Urothelium cell line (cell line): ENCODE results near the gene BAIAP3.
"Not testable (repeated sequence)": the region's sequence is repeated elsewhere in the genome, so short reads cannot be mapped to it uniquely, and the experiment has no call there.

ENCODE experiments used
- DNase-seq: peaks from one replicate; pipeline ENCODE4 v3.0.0; 2011; ENCODE audit warnings: low spot score, mixed read lengths
- FAIRE-seq: peaks from 2 replicates; lab custom pipeline; 2011; peaks lifted over from hg19 to GRCh38; lab: Jason Lieb, UNC

Gene BAIAP3

DNA sequence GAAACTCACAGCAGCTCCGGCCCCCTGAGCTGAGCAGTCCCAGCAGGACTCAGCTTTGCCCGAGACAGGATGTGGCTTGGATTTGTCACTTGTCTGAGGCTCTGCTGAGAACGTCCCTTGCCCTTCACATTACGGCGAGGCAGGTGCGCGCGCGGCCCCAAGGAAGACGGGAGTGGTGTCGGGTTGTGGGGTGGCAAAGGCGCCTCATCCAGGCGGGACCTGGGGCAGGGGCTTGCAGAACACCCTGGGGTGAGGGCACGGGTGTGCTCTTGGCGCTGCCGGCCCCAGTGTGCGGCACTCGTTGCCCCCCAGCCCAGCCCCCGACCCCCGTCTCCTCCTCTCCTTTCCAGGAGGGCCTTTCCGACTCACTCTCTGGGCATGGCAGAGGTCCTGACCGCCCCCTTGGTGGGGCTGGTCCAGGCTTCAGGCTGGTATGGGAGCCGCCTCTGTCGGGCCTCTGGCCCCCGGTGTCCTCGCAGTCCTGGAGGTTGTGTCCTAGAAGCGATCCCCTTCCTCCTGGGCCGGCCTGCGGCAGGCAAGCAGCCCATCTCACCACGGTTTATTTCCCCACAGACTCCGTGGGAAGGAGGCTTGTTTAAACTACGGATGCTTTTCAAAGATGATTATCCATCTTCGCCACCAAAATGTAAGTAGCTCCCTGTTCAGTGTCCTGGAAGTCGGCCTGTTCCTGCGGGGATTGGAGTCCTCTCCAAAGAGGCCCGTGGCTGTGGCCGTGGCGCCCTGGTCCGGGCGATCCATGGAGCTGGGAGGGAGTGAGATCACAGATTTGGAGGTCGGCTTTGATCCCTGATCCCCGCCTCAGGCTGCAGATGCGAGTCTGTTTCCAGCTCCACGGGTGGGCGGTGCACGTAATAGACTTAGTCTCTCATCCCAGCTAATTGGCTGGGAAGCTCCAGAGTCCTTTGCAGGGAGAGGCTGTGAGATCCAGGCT lies 18.1 kb upstream of the BAIAP3 start:
- FAIRE-seq: no peak
- no peak for DNase-seq

DNA sequence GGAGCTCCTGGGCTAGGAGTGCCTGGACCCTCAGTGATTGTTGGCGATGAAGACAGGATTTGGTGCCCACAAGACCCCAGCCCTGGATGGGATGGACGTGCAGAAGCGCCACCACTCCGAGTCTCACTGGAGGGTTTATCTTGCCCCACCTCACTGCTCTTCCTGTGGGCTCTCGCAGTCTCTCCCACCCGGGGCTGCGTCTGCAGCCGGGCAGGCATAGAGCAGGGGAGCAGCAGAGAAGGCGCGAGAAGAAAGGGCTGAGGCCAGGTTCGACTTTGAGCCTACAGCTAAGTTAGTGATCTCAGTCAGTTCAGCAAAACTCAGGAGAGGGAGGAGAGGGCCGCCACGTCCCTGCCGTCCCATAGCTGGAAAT lies 17.4 kb upstream of the BAIAP3 start:
- DNase-seq: no peak
- FAIRE-seq: no peak

DNA sequence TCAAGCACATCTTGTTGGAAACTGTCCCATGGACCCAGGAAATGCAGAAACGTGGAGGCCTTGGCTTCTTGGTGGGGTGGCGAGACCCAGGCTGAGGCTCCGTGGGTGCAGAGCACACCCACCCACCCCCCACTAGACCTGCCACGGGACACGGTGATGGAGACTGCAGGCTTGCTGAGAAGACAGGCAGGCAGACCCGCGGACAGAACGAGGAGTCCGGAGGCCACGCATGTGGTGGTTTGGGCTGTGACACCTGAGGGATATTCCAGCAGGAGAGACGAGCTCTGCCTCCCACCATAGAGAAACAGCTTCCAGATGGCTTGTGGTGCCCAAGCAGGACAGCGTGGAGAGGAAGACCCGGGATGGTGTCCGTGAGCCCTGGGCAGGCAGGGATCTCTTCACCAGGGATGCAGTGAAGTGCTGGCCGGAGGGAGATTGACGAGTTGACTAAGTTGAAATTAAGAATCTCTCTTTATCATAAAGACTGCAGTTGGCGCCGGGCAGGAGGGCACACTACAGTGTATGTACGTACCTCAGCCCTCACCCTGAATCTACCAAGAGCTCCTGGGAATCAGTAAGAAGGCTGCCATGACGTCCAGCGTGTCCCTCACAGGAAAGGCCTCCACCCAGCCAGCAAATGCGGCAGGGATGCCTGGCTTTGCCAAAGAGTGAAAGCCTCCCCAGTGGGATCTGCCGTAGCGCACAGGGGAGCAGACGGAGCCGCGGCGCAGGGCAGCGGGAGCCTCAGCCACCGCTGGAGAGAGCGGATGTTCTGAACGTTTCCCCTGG lies 15.8 kb upstream of the BAIAP3 start:
- FAIRE-seq: no peak

DNA sequence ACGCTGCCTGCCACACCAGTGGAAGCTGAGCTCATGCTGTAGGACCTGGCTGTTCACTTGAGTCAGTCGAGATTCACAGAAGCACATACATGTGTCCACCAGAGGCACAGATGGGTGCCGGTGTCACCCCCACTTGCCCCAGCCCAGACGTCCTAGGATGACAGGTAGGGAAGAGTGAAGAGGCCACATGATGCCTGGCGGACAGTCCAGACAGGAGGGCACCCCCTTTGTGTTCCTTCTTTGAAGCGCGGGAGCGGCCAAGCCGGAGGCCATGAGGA lies 15.2 kb upstream of the BAIAP3 start:
- no peak for DNase-seq
- FAIRE-seq: no peak

More for the DNA sequence above, 15.8 kb upstream of the BAIAP3 start:
- no peak for DNase-seq

DNA sequence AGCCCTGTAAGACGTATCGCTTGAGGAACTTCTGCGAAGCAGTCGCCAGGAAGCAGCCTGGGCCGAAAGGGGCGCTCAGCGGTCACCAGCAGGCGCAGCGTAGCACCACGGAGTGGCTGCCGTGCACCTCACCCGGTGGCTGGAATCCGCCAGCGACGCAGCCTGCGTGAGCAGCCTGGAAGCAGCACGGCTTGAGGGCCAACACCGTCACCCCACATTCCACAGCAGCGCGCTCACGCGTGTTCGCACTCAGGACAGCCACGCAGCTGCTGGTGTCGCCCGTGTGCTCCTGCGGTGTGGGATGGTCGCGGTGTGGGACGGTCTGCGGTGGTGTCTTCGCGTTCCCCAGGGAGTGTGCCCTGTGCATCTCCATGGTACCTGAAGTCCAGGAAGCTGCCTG lies 14.4 kb upstream of the BAIAP3 start:
- no peak for DNase-seq
- no peak for FAIRE-seq

DNA sequence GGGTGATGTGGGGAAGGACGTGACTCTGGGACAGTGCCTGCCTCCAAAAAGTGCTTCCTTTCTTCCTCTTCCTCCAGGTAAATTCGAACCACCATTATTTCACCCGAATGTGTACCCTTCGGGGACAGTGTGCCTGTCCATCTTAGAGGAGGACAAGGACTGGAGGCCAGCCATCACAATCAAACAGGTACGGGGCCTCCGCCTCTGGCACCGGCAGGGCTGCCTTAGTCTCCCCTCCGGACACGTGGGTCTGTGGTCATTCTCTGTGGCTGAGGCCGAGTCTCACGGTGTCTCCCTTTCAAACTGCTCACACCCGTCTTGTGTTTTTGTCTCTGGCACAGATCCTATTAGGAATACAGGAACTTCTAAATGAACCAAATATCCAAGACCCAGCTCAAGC lies 13.3 kb upstream of the BAIAP3 start:
- FAIRE-seq: no peak
- no peak for DNase-seq

DNA sequence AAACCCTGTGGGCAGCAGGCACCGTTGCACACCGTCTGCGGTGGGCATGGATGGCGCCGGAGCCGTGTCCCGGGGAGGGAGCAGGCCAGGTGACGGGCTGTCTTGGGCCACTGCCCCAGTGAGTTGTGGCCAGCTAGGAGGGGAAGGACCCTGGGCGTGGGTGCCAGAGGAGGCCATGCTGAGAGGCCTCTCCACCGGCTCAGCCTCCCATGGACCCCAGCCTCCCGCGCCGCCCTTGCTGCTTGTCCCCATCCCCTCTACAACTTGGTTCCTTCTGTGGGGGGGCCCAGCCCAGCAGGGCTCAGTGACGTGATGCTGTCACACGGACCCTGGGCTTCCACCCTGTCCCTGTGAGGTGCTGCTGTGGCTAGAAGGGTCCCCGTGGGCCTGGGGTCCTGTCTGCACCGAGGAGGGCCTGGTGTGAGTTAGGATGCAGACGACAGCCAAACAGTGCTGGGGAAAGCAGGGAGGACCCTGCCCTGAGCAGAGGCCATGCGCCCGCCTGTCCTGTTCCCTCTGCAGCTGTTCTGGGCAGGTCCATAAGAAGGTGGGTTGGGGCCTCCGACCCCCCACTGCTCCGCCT lies 12.7 kb upstream of the BAIAP3 start:
- DNase-seq (no peak), FAIRE-seq (no peak)

DNA sequence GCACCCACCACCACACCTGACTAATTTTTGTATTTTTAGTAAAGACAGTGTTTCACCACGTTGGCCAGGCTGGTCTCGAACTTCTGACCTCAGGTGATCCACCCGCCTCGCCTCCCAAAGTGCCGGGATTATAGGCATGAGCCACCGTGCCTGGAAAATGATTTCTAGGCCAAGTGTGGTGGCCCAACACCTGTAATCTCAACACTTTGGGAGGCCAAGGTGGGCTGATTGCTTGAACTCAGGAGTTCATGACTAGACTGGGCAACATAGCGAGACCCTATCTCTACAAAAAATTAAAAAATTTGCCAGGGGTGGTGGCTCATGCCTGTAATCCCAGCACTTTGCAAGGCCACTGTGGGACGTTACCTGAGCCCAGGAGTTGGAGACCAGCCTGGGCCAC lies 11.0 kb upstream of the BAIAP3 start:
- DNase-seq (no peak), FAIRE-seq (no peak)

DNA sequence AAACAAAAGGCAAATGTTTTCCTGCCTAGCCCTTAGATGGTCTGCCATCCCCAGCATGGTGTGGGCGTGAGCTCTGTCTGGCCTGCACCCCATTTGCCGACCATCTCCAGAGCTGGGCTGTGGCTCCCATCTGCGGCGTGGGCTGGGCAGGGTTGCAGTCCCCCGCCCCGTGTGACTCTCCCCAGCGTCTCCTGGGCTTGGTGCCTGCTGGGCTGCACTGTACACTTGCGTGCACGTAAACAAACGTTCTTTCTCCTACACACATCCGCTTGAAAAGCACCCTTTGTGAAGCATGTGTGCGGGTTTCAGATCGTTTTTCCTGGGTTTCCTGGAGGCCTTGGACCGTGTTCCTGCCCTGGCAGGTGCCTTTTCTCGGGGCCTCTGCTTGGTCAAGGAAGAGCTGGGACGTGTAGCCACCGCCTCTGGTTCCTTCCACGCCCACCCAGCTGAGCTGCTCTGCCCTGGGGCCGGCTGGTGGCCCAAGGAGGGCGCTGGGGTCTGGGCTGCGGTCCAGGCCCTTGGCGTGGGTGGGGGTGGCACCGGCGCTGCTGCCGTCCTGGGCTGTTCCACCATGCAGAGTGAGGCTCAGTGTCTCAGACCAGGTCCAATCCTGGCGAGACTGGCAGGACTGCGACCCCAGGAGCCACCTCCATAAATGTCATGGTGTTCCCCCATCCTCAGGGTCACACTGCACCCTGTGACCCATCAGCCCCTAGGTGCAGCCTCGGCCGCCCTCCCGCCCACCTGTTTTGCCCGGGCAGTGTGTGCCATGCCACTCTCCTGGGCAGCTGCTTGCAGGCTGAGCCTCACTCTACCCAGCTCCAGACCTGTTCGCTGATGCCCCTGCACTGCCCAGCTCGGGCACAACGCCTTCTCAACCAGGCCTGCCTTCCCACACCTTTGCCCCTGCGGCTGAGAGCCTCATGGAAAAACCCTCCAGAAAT lies 9.9 kb upstream of the BAIAP3 start:
- DNase-seq (no peak), FAIRE-seq (no peak)

DNA sequence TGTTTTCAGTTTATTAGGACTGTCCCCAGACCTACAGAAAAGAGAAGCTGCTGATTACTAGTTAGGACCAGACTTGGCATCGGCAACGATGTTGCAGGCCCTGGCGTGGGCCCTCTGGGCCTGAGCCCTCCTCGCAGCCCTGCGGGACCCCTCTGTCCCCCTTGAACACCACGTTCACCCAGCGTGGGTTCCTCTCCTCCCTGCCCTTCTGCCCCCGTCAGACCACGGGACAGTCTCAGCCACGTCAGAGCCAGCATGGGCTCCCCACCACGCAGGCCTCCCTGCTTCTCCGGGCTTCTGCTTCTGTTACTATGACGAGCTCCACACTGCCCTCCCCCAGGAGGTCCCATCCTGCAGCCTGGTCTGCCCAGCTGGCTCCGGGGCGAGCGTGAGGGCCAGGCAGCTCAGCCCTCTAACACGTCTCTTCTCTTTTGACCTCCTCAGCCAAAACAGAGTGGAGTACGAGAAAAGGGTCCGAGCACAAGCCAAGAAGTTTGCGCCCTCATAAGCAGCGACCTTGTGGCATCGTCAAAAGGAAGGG lies 9.1 kb upstream of the BAIAP3 start:
- DNase-seq (no peak), FAIRE-seq (no peak)

DNA sequence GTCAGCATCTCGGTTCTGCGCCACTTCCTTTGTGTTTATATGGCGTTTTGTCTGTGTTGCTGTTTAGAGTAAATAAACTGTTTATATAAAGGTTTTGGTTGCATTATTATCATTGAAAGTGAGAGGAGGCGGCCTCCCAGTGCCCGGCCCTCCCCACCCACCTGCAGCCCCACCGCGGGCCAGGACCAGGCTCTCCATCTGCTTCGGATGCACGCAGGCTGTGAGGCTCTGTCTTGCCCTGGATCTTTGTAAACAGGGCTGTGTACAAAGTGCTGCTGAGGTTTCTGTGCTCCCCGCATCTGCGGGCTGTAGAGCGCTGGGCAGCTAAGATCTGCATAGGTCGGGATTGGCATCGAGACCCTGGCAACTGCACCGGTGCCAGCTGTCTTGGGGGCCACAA lies 8.2 kb upstream of the BAIAP3 start:
- DNase-seq (no peak), FAIRE-seq (no peak)

DNA sequence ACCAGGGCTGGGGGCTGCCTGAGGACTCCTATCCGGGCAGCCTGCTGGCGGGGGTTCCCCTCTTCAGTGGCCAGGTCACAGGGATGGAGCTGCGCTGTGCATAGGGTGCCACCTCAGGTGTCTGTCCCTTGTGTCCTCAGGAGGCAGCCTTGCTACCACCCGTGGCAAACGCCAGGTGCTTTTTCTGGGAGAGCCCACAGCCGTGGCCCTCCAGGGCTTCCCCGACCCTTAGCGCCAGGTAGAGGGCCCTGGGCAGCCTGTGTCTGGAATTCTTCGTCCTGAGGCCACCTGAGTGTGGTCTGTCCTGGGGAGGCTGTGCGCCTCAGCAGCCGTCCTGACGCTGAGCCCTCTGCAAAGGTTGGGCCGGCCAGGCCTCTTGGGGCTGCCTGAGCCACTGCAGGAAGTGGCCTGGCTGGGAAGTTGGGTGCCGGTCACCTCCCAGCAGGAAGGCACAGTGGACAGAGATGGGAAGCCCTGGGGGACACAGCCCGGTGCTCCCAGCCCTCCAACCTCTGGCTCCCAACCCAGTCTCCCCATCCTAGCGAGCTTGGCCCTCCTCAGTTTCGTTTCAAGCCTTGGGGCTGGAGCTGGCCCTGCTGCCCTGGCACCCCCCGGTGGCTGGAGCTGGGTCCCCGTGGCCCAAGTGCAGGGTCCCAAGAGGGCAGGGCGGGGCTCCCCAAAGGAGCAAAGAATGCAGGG lies 7.6 kb upstream of the BAIAP3 start:
- FAIRE-seq (no peak), DNase-seq (no peak)

DNA sequence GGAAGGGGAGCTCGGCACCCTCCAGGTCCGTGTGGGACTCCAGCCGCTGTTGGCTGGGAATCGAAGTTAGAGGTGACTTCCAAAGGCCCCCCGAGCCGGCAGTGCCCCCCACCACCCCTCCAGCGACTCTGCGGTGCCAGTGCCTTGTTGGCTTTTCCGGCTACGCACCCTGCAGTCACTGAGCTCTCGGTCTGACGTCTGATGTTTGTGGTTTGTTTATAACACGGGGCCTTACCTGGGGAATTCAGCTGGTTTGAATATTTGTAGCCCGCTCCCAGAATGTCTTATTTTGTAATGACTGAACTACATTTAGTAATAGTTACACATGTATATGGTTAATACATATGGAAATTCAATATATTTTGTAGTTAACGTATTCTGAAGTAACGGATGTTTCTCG lies 7.1 kb upstream of the BAIAP3 start:
- FAIRE-seq: no peak
- no peak for DNase-seq

DNA sequence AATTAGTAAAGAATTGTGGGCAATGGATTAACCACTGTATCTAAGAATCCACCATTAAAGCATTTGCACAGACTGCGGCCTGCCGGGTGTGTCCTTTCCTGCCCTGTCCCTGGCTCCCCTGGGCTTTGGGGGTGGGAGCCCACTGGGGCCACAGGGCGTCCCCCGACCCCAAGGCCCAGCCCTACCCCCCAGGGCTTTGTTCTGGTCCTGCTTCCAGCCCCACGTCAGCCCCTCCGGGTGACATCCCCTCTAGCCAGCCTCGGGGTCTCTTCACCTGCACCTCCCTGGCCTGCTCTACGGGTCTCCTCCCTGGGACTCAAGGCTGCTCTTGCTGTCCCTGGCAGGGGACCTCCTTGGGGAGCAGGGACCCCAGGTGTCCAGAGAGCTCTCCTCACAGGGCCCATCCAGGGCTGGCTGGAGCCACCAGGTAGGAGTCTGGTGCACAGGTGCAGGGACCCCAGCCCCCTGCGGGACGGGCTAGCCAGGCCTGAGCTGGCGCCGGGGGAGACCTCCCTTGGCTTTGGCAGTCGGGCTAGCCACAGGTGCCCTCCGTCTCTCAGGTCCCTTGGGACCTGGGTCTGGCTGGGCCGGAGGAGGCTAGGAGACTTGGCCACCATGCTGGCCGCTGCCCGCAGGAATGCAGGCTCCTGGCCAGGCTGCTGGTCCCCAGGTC lies 6.4 kb upstream of the BAIAP3 start:
- no peak for FAIRE-seq
- no peak for DNase-seq

DNA sequence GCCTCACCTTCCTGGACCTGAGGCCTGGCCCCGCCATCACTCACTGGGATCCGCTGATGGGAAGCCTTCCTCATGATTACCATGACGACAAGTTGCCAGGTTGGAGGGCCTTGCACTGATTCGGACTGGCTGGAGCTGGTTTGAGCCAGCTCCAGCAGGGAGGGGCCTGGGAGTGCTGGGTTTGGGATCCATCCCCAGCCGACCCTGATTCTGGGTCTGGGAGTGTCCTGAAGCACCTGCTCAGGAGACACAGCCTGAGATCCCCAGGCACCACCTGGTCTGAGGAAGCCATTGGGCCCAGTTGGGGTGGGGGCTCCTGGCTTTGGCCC lies 5.9 kb upstream of the BAIAP3 start:
- no peak for FAIRE-seq
- DNase-seq: no peak

DNA sequence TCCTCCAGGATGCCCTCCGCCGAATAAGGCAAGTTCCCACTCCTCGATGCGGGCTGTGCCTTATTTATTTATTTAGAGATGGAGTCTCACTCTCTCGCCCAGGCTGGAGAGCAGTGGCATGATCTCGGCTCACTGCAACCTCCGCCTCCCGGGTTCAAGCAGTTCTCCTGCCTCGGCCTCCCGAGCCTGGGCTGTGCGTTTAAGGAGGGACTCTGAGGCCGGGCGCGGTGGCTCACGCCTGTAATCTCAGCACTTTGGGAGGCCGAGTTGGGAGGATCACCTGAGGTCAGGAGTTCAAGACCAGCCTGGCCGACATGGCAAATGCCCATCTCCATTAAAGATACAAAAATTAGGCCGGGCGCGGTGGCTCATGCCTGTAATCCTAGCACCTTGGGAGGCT lies 5.3 kb upstream of the BAIAP3 start:
- DNase-seq, FAIRE-seq: not testable (repeated sequence)

DNA sequence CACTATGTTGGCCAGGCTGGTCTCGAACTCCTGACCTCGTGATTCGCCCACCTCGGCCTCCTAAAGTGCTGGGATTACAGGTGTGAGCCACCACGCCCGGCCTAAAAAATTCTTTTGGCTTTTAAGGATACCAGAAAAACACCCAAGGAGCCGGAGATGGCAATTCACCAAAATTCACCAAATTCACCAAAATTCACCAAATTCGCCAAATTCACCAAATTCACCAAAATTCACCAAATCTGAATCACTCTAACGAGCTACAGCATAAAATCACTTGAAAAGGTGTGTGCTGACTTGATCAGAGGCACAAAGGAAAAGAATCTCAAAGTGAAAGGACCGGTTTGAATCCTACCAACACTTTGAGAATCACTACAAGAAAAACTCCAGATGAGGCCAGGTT lies 4.5 kb upstream of the BAIAP3 start:
- not testable (repeated sequence) for FAIRE-seq, DNase-seq

DNA sequence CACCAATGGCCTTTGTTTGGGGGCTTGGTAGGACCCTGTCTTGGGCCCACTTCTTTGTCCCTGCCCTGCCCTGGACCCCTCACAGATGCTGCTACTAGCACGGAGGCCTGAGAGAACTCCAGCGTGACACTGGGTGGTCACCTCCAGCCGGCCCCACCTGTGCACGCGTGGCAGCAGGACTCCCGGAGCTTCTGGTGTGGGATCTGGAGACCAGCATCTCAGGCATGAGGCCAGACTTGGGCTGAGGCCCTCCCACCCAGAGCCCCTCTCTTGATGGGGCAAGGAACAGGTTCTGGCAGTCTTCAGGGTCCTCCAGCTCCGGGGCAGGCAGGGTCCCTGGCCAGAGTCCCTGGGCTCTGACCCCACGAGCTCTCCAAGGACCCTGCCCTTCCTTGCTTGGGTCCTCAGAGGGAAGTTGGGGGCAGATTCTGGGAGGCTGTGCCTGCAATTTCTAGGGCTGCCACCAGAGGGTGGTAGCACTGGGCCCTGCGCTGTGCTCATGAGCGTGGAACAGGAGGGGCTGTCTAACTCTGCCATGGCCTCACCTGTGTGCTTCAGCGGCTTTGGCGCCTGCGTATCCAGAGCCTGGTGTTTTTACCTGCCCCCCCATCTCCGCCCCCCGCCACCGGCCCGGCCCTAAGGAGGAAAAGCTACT lies 3.1 kb upstream of the BAIAP3 start:
- FAIRE-seq (no peak), DNase-seq (no peak)
